ENCODE data around the gene PCSK6. TPM values are rescaled to one million over a fixed set of nuclear protein-coding genes. Genes with fewer than 3 reads are reported as not detected.

Gene PCSK6
- polyA plus RNA-seq, 1 donor from 2014 or later: 1.1 TPM

DNA sequence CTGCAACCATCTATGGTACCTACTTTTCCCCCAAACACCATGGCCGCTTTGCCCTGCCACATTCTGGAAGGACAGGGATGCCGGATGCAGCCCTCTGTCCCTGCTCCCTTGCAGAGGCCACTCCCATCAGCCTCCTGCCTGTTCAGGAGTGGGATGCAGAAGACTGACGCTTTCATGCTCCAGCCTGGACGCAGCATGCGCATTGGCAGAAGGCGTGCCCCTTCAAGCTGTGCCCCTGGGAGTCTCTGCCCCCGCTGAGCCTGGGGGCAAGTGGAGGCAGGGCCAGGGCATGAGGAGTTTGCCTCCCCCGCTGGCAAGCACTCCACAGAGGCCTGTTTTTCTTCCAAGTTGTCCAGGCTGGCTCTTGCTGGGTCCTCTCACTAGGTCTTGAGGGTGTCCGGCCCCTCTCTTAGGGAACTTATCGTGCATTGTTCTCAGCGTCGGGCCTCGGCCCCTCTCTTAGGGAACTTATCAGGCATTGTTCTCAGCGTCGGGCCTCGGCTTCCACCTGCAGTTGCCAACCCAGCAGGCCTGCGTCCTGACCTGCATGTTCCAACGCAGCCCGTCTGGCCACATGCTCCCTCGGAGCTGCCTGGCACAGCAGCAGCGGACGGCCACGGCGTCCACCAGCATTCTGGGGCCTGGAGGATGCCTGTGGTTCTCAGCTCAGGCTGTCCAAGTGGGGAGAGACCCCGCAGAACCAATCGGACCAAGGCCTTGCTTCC is 179.9 kb downstream of the PCSK6 start:
- H3K9me2 ChIP-seq (ENCODE audit: insufficient read depth, low read length): no peaks in the 10 kb centered on the region
- TF ChIP-seq RAD21 (conservative IDR thresholded peaks at IDR 0.05) (no peak), SMC3 (conservative IDR thresholded peaks at IDR 0.05; ENCODE audit: poor library complexity) (no peak), EZH2 (IDR thresholded peaks at IDR 0.05; ENCODE audit: borderline replicate concordance, insufficient read depth, low read length, poor library complexity, severe bottlenecking) (no peak), TAF1 (IDR thresholded peaks at IDR 0.05; ENCODE audit: low read depth) (no peak), EP300 (conservative IDR thresholded peaks at IDR 0.05; ENCODE audit: poor library complexity, severe bottlenecking) (no peak), MXI1 (conservative IDR thresholded peaks at IDR 0.05; ENCODE audit: poor library complexity, severe bottlenecking) (no peak), POLR2AphosphoS5 (IDR thresholded peaks at IDR 0.05) (no peak)
- TF ChIP-seq, protein P1, sequence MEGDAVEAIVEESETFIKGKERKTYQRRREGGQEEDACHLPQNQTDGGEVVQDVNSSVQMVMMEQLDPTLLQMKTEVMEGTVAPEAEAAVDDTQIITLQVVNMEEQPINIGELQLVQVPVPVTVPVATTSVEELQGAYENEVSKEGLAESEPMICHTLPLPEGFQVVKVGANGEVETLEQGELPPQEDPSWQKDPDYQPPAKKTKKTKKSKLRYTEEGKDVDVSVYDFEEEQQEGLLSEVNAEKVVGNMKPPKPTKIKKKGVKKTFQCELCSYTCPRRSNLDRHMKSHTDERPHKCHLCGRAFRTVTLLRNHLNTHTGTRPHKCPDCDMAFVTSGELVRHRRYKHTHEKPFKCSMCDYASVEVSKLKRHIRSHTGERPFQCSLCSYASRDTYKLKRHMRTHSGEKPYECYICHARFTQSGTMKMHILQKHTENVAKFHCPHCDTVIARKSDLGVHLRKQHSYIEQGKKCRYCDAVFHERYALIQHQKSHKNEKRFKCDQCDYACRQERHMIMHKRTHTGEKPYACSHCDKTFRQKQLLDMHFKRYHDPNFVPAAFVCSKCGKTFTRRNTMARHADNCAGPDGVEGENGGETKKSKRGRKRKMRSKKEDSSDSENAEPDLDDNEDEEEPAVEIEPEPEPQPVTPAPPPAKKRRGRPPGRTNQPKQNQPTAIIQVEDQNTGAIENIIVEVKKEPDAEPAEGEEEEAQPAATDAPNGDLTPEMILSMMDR (IDR thresholded peaks at IDR 0.05; ENCODE audit: poor library complexity, severe bottlenecking): no peak
- TF ChIP-seq, protein P2, sequence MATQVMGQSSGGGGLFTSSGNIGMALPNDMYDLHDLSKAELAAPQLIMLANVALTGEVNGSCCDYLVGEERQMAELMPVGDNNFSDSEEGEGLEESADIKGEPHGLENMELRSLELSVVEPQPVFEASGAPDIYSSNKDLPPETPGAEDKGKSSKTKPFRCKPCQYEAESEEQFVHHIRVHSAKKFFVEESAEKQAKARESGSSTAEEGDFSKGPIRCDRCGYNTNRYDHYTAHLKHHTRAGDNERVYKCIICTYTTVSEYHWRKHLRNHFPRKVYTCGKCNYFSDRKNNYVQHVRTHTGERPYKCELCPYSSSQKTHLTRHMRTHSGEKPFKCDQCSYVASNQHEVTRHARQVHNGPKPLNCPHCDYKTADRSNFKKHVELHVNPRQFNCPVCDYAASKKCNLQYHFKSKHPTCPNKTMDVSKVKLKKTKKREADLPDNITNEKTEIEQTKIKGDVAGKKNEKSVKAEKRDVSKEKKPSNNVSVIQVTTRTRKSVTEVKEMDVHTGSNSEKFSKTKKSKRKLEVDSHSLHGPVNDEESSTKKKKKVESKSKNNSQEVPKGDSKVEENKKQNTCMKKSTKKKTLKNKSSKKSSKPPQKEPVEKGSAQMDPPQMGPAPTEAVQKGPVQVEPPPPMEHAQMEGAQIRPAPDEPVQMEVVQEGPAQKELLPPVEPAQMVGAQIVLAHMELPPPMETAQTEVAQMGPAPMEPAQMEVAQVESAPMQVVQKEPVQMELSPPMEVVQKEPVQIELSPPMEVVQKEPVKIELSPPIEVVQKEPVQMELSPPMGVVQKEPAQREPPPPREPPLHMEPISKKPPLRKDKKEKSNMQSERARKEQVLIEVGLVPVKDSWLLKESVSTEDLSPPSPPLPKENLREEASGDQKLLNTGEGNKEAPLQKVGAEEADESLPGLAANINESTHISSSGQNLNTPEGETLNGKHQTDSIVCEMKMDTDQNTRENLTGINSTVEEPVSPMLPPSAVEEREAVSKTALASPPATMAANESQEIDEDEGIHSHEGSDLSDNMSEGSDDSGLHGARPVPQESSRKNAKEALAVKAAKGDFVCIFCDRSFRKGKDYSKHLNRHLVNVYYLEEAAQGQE (IDR thresholded peaks at IDR 0.05; ENCODE audit: borderline replicate concordance): no peak
- no peak overlapping the region for H3K27ac ChIP-seq (ENCODE audit: low read length)
- no peaks in the 10 kb centered on the region for H3K79me2 ChIP-seq (replicated peaks; ENCODE audit: insufficient read depth, low read length)
- no peaks in the 10 kb centered on the region for H3K27me3 ChIP-seq (ENCODE audit: insufficient read depth, low read depth, low read length)
- no peaks in the 10 kb centered on the region for H3F3A ChIP-seq (ENCODE audit: insufficient read depth, low read length, poor library complexity, severe bottlenecking)
- H3K9me3 ChIP-seq (ENCODE audit: low read length): no peaks in the 10 kb centered on the region
- no peaks in the 10 kb centered on the region for H3K36me3 ChIP-seq (ENCODE audit: insufficient read depth, low read length)
- no peak overlapping the region for H3K4me2 ChIP-seq (ENCODE audit: low read length)
- H4K20me1 ChIP-seq (ENCODE audit: insufficient read depth): no peaks in the 10 kb centered on the region
- no peak overlapping the region for H2AFZ ChIP-seq (ENCODE audit: low read depth, low read length)
- no peak overlapping the region for H3K9ac ChIP-seq (ENCODE audit: low read length)
- H3K4me3 ChIP-seq (ENCODE audit: low read length): no peak overlapping the region

DNA sequence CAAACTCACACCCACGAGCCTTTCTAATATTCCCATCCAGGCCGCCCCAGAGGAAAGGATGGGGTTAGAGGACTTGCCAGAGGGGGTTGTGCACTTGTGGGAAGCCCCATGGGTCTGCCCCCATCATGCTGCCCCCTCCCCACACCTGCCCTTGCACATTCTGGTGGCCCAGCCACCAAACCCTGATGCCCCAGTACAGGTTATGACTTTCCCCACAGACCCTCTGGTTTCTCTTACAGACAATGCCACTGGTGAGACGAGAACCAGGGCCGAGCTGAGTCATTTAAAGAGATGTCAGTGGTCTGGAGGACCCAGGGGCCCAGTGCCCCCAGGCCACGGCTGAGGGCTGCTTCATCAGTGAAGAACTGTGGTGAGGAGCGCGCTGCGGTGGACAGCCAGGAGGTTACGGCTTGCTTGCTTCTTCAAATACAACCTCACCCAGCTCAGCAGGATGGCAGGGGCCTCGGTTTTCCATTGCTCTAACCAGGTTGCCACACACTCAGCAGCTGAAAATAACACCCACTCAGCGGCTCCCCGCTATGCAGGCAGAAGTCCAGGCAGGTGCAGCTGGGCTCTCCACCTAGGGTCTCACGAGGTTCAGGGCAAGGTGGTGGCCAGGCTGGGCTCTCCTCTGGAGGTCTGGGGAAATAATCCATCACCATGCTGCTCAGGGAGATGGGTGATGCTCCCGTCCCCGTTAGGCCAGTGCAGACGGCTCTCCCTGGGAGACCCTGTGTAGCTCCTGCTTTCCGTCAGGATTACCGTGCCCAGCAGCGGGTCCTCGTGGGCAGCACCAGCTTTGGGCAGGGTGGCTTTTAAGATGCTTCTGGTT is 180.7 kb downstream of the PCSK6 start:
- Histone ChIP-seq H3K27ac (ENCODE audit: low read length) (no peak overlapping the region), H3K36me3 (ENCODE audit: insufficient read depth, low read length) (no peaks in the 10 kb centered on the region), H3K9ac (ENCODE audit: low read length) (no peak overlapping the region), H3K9me3 (ENCODE audit: low read length) (no peaks in the 10 kb centered on the region), H3K4me2 (ENCODE audit: low read length) (no peak overlapping the region), H3K27me3 (ENCODE audit: insufficient read depth, low read depth, low read length) (no peaks in the 10 kb centered on the region), H4K20me1 (ENCODE audit: insufficient read depth) (no peaks in the 10 kb centered on the region), H2AFZ (ENCODE audit: low read depth, low read length) (no peak overlapping the region), H3K9me2 (ENCODE audit: insufficient read depth, low read length) (no peaks in the 10 kb centered on the region), H3K79me2 (replicated peaks; ENCODE audit: insufficient read depth, low read length) (no peaks in the 10 kb centered on the region), H3K4me3 (ENCODE audit: low read length) (no peak overlapping the region), H3F3A (ENCODE audit: insufficient read depth, low read length, poor library complexity, severe bottlenecking) (no peaks in the 10 kb centered on the region)
- TF ChIP-seq SMC3 (conservative IDR thresholded peaks at IDR 0.05; ENCODE audit: poor library complexity) (no peak), TAF1 (IDR thresholded peaks at IDR 0.05; ENCODE audit: low read depth) (no peak), POLR2AphosphoS5 (IDR thresholded peaks at IDR 0.05) (no peak), MXI1 (conservative IDR thresholded peaks at IDR 0.05; ENCODE audit: poor library complexity, severe bottlenecking) (no peak), RAD21 (conservative IDR thresholded peaks at IDR 0.05) (no peak)
- TF ChIP-seq, protein P1 (IDR thresholded peaks at IDR 0.05; ENCODE audit: poor library complexity, severe bottlenecking): no peak
- TF ChIP-seq, protein P2 (IDR thresholded peaks at IDR 0.05; ENCODE audit: borderline replicate concordance): no peak

Measured in neural cell (in vitro differentiated cells).